Activated CD8-positive, alpha-beta T cell treated with anti-CD3 and anti-CD28 coated beads for 36 hours (primary cell): ENCODE data around the gene GRID1. TPM values are rescaled to one million over a fixed set of nuclear protein-coding genes. Genes with fewer than 3 reads are reported as not detected.
"Not testable (repeated sequence)": the region's sequence is repeated elsewhere in the genome, so short reads cannot be mapped to it uniquely, and the experiment has no call there.

ENCODE experiments used
- ATAC-seq: fragments of 200-7000 bp; cut with Tn5 transposase; one replicate; pipeline ENCODE4 v1.10.0; 2021; ENCODE audit warnings: mild to moderate bottlenecking, moderate library complexity
- CTCF ChIA-PET: fragments of 350-600 bp; sonication (Branson Sonifier 250); formaldehyde crosslinking; loops from one replicate; lab custom pipeline; 2021; ENCODE audit warnings: antibody characterized with exemption; lab: Charles Lee
- POLR2A ChIA-PET: fragments of 350-600 bp; sonication (Branson Sonifier 250); formaldehyde crosslinking; loops from one replicate; lab custom pipeline; 2021; ENCODE audit warnings: antibody characterized with exemption; lab: Charles Lee
- DNase-seq: peaks from one replicate; pipeline ENCODE4 v3.0.0-alpha.2; 2020
- H3K27ac Mint-ChIP-seq: one replicate; pipeline ENCODE4 v1.8.0; 2021; ENCODE audit warnings: mild to moderate bottlenecking, mixed read lengths
- H3K27me3 Mint-ChIP-seq: one replicate; pipeline ENCODE4 v1.8.0; 2021; ENCODE audit warnings: mixed read lengths
- H3K36me3 Mint-ChIP-seq: one replicate; pipeline ENCODE4 v1.8.0; 2021; ENCODE audit warnings: low read depth, mixed read lengths
- H3K4me1 Mint-ChIP-seq: one replicate; pipeline ENCODE4 v1.8.0; 2021; ENCODE audit warnings: low read depth, mixed read lengths
- H3K4me3 Mint-ChIP-seq: one replicate; pipeline ENCODE4 v1.8.0; 2021; ENCODE audit warnings: mild to moderate bottlenecking, moderate library complexity, mixed read lengths
- H3K9me3 Mint-ChIP-seq: one replicate; pipeline ENCODE4 v1.8.0; 2021; ENCODE audit warnings: mixed read lengths
- CTCF ChIP-seq: fragments of 200-600 bp; IDR thresholded peaks from one replicate; pipeline ENCODE4 v1.8.0; 2022; ENCODE audit warnings: antibody characterized with exemption, mild to moderate bottlenecking
- intact Hi-C: fragments of 100-400 bp; cut with micrococcal nuclease; formaldehyde crosslinking; loops from one replicate; pipeline ENCODE4 v1.10.0; 2022
- total RNA-seq, 2 experiments: library from RNA; stranded (reverse); gene quantifications; one replicate each; pipeline ENCODE4 v1.2.3, GENCODE V29; 2021

GRID1 gene
- total RNA-seq, 2 experiments from 2014 or later: not detected

- CTCF ChIA-PET: no interaction called here
- no peaks in the 10 kb centered on the region for H3K9me3 Mint-ChIP-seq
- DNase-seq (no peak), ATAC-seq (no peak)
- POLR2A ChIA-PET: interaction anchor here (0.6 kb wide), 1 partner anchor 406 kb away, joined by 3 read pairs; no protein-coding TSS in a partner anchor
- no peak for TF ChIP-seq CTCF
- H3K27ac Mint-ChIP-seq: no peak overlapping the region
- H3K36me3 Mint-ChIP-seq: no peaks in the 10 kb centered on the region
- no peaks in the 10 kb centered on the region for H3K4me1 Mint-ChIP-seq
- no peak overlapping the region for H3K4me3 Mint-ChIP-seq
- intact Hi-C loops: no loop called here
- H3K27me3 Mint-ChIP-seq: no peaks in the 10 kb centered on the region
Observed at GRCh38 chr10:86098187-86098881, 268.3 kb downstream of the GRID1 start.

- H3K27ac Mint-ChIP-seq, ATAC-seq, DNase-seq, H3K27me3 Mint-ChIP-seq, CTCF ChIA-PET, H3K36me3 Mint-ChIP-seq, POLR2A ChIA-PET, H3K4me1 Mint-ChIP-seq, intact Hi-C loops, H3K4me3 Mint-ChIP-seq, H3K9me3 Mint-ChIP-seq: not testable (repeated sequence)
Observed at GRCh38 chr10:86095061-86095460, 271.5 kb downstream of the GRID1 start.

GRCh38 chr10:86092311-86092710, 274.3 kb downstream of the GRID1 start:
- POLR2A ChIA-PET, H3K36me3 Mint-ChIP-seq: not testable (repeated sequence)

DNA sequence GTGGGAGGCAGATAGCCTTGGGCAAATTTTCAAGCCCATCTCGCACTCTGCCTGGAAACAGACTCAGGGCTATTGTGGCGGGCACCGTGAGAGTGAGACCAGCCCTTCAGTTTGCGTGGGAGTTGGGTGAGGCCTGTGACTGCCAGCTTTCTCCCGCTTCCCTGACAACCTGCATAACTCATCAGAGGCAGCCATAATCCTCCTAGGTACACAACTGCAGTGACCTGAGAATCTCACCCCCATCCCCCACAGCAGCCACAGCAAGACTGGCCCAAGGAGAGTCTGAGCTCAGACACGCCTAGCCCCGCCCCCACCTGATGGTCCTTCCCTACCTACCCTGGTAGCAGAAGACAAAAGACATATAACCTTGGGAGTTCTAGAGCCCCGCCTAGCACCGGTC, 275.4 kb downstream of the GRID1 start:
- no peaks in the 10 kb centered on the region for H3K4me1 Mint-ChIP-seq
- no peak overlapping the region for H3K4me3 Mint-ChIP-seq
- no peaks in the 10 kb centered on the region for H3K36me3 Mint-ChIP-seq
- no peak for DNase-seq
- ATAC-seq: no peak
- peaks cover 12% of the 10 kb centered on the region for H3K27me3 Mint-ChIP-seq
- ChIA-PET POLR2A (no interaction called here), CTCF (no interaction called here)
- intact Hi-C loops: no loop called here
- no peak overlapping the region for H3K27ac Mint-ChIP-seq
- TF ChIP-seq CTCF: no peak
- H3K9me3 Mint-ChIP-seq: no peaks in the 10 kb centered on the region

More at GRCh38 chr10:86092311-86092710, 274.3 kb downstream of the GRID1 start:
- H3K4me3 Mint-ChIP-seq, ATAC-seq, DNase-seq, CTCF ChIA-PET, H3K4me1 Mint-ChIP-seq, H3K27me3 Mint-ChIP-seq, intact Hi-C loops, H3K27ac Mint-ChIP-seq, H3K9me3 Mint-ChIP-seq: not testable (repeated sequence)

GRCh38 chr10:86090807-86091206, 275.8 kb downstream of the GRID1 start:
- ChIA-PET CTCF (interaction anchor here (0.6 kb wide), 1 partner anchor 108 kb away, joined by 4 read pairs; no protein-coding TSS in a partner anchor), POLR2A (no interaction called here)
- DNase-seq: no peak
- no peak for TF ChIP-seq CTCF
- no peak overlapping the region for H3K27ac Mint-ChIP-seq
- H3K4me3 Mint-ChIP-seq: no peak overlapping the region
- no peaks in the 10 kb centered on the region for H3K36me3 Mint-ChIP-seq
- no peaks in the 10 kb centered on the region for H3K9me3 Mint-ChIP-seq
- ATAC-seq: no peak
- peaks cover 12% of the 10 kb centered on the region for H3K27me3 Mint-ChIP-seq
- H3K4me1 Mint-ChIP-seq: no peaks in the 10 kb centered on the region
- intact Hi-C loops: no loop called here

DNA sequence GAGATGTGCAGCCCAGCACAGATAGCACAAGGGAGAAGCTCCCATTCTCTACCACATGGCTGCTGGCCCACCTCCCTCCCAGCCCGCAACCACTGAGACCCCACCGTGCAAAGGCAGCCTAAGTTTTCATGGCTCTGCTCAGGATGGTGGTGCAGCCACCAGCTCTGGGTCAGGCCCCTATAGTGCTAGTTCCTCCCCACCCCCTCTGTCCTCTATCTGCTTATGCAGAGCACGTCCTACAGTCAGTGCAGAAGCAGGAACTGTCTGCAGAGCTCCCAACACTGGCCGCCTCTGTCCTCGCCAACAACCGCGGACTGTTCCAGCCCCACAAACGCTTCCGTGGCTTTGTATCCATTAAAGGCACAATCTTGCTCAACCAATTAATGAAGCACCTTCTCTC, 278.9 kb downstream of the GRID1 start:
- Mint-ChIP-seq H3K4me1 (no peaks in the 10 kb centered on the region), H3K9me3 (no peaks in the 10 kb centered on the region), H3K27ac (no peak overlapping the region), H3K36me3 (no peaks in the 10 kb centered on the region), H3K27me3 (peaks cover 17% of the 10 kb centered on the region), H3K4me3 (no peak overlapping the region)
- intact Hi-C loops: no loop called here
- no peak for TF ChIP-seq CTCF
- ChIA-PET CTCF (no interaction called here), POLR2A (no interaction called here)
- ATAC-seq (no peak), DNase-seq (no peak)
